Measurements from ENCODE around the gene KCNJ13.
"Not testable (repeated sequence)": the region's sequence is repeated elsewhere in the genome, so short reads cannot be mapped to it uniquely, and the experiment has no call there.

The KCNJ13 gene

GRCh38 chr2:232721882-232722281, 54.5 kb downstream of the KCNJ13 start:
- H3K9ac ChIP-seq, result no peak overlapping the region
- no peak overlapping the region for H3K4me3 ChIP-seq (IDR thresholded peaks at IDR 0.05; ENCODE audit: insufficient read depth, low read depth, low read length)
- H3K27ac ChIP-seq, result no peak overlapping the region
- H2AFZ ChIP-seq (ENCODE audit: low read depth), result no peak overlapping the region
- no peak for TF ChIP-seq CTCF (conservative IDR thresholded peaks at IDR 0.05; ENCODE audit: low read depth, low read length)
- H3K4me2 ChIP-seq, result no peak overlapping the region
- H3K36me3 ChIP-seq (ENCODE audit: insufficient read depth), result peaks cover 5% of the 10 kb centered on the region; the same call in 1 of the 2 replicates
- H4K20me1 ChIP-seq (ENCODE audit: insufficient read depth), result 0 out of 2 replicates have a peak, but pooled peaks cover 7% of the 10 kb centered on the region
- no peaks in the 10 kb centered on the region for H3K27me3 ChIP-seq (ENCODE audit: insufficient read depth, low read depth)
- H3K79me2 ChIP-seq (ENCODE audit: insufficient read depth, low read depth), result peaks cover 48% of the 10 kb centered on the region
- H3K4me1 ChIP-seq (ENCODE audit: low read depth, poor library complexity, severe bottlenecking), result no peaks in the 10 kb centered on the region

- Histone ChIP-seq H3K4me3 (IDR thresholded peaks at IDR 0.05; ENCODE audit: insufficient read depth, low read depth, low read length) (no peak overlapping the region), H3K79me2 (ENCODE audit: insufficient read depth, low read depth) (peaks cover 55% of the 10 kb centered on the region), H3K36me3 (ENCODE audit: insufficient read depth) (peaks cover 5% of the 10 kb centered on the region; the same call in 1 of the 2 replicates)
Observed at GRCh38 chr2:232721261-232721660, 55.1 kb downstream of the KCNJ13 start.

GRCh38 chr2:232720056-232720455, 56.3 kb downstream of the KCNJ13 start:
- H3K4me2 ChIP-seq; H3K27ac ChIP-seq; H3K4me1 ChIP-seq (ENCODE audit: low read depth, poor library complexity, severe bottlenecking); H4K20me1 ChIP-seq (ENCODE audit: insufficient read depth); H2AFZ ChIP-seq (ENCODE audit: low read depth); H3K27me3 ChIP-seq (ENCODE audit: insufficient read depth, low read depth); H3K36me3 ChIP-seq (ENCODE audit: insufficient read depth); H3K4me3 ChIP-seq (IDR thresholded peaks at IDR 0.05; ENCODE audit: insufficient read depth, low read depth, low read length); H3K9ac ChIP-seq: not testable (repeated sequence)
- H3K79me2 ChIP-seq (ENCODE audit: insufficient read depth, low read depth), result peaks cover 62% of the 10 kb centered on the region

More at GRCh38 chr2:232721261-232721660, 55.1 kb downstream of the KCNJ13 start:
- H3K4me2 ChIP-seq, result no peak overlapping the region
- no peaks in the 10 kb centered on the region for H3K4me1 ChIP-seq (ENCODE audit: low read depth, poor library complexity, severe bottlenecking)
- 0 out of 2 replicates have a peak, but pooled peaks cover 7% of the 10 kb centered on the region for H4K20me1 ChIP-seq (ENCODE audit: insufficient read depth)
- H3K9ac ChIP-seq, result no peak overlapping the region
- no peaks in the 10 kb centered on the region for H3K27me3 ChIP-seq (ENCODE audit: insufficient read depth, low read depth)
- TF ChIP-seq CTCF (conservative IDR thresholded peaks at IDR 0.05; ENCODE audit: low read depth, low read length), result no peak
- no peak overlapping the region for H2AFZ ChIP-seq (ENCODE audit: low read depth)
- H3K27ac ChIP-seq, result no peak overlapping the region

Data from KMS-11 (cell line).